Measurements from ENCODE around the gene PODXL2.

PODXL2 gene

DNA sequence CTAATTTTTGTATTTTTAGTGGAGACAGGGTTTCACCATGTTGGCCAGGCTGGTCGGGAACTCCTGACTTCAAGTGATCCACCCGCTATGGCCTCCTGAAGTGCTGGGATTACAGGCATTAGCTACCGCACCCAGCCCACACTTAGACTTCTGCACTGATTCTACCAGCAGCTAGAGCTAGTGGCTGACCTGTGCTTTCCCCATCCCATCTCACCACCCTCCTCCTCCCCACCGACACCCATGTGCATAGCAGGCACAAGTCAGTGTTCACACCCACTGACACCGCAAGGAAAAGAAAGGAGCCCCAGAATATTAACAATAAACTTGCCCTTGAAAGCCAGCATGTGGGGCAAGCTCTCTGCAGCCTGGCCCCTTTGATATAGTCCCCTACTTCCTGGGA lies 32.6 kb downstream of the PODXL2 start:
- H3K36me3 ChIP-seq (ENCODE audit: control insufficient read depth, insufficient read depth, low read length): no peaks in the 10 kb centered on the region
- no peak overlapping the region for H3K4me3 ChIP-seq (replicated peaks; ENCODE audit: low read depth, low read length)
- no peaks in the 10 kb centered on the region for H3K27me3 ChIP-seq (replicated peaks; ENCODE audit: control insufficient read depth, insufficient read depth, low read length)
- DNase-seq (ENCODE audit: extremely low read depth, insufficient read length): no peak
- TF ChIP-seq, protein P1, sequence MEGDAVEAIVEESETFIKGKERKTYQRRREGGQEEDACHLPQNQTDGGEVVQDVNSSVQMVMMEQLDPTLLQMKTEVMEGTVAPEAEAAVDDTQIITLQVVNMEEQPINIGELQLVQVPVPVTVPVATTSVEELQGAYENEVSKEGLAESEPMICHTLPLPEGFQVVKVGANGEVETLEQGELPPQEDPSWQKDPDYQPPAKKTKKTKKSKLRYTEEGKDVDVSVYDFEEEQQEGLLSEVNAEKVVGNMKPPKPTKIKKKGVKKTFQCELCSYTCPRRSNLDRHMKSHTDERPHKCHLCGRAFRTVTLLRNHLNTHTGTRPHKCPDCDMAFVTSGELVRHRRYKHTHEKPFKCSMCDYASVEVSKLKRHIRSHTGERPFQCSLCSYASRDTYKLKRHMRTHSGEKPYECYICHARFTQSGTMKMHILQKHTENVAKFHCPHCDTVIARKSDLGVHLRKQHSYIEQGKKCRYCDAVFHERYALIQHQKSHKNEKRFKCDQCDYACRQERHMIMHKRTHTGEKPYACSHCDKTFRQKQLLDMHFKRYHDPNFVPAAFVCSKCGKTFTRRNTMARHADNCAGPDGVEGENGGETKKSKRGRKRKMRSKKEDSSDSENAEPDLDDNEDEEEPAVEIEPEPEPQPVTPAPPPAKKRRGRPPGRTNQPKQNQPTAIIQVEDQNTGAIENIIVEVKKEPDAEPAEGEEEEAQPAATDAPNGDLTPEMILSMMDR (IDR thresholded peaks at IDR 0.05; ENCODE audit: insufficient read depth, low read length, poor library complexity, severe bottlenecking): no peak

DNA sequence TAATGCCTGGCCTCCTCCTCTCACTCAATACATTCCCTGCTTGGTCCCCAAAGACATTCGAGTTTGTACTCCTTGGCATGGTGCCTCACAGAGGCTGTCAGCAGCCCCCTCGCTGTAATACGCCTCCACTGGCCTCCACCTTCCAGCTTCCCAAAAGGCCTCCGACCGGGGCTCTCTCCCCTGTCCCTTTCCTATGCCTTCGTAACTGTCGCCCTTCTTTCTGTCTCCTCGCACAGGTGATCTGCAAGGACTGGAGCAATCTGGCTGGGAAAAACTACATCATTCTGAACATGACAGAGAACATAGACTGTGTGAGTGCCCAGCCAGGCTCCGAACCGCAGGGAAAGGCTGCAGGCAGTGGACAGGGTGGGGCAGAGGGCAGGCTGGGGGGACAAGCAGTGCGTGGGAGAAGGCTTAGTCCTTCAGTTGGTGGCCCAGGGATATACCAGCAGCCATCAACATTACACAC lies 33.0 kb downstream of the PODXL2 start:
- TF ChIP-seq, protein P1 (IDR thresholded peaks at IDR 0.05; ENCODE audit: insufficient read depth, low read length, poor library complexity, severe bottlenecking): no peak
- no peak for DNase-seq (ENCODE audit: extremely low read depth, insufficient read length)
- H3K36me3 ChIP-seq (ENCODE audit: control insufficient read depth, insufficient read depth, low read length): no peaks in the 10 kb centered on the region
- H3K27me3 ChIP-seq (replicated peaks; ENCODE audit: control insufficient read depth, insufficient read depth, low read length): no peaks in the 10 kb centered on the region
- no peak overlapping the region for H3K4me3 ChIP-seq (replicated peaks; ENCODE audit: low read depth, low read length)

DNA sequence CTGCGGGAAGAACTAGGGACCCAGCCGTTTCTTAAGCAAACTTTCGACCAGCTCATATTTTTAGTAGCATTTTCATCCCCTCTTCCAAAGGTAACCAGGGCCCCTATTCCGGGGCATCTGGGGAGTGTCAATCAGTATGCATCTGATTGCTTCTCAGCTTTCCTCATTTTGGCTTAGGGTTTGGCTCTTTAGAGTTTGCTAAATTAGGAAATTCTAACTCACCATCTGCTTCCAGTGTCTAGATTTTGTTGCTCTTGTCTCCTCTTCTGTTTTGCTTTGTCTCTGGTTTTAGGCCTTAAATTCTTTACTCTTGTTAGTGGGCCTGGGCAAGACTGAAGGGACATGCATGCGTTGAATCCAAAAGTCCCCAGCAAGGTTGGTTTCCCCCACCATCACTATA lies 34.2 kb downstream of the PODXL2 start:
- H3K4me3 ChIP-seq (replicated peaks; ENCODE audit: low read depth, low read length): no peak overlapping the region
- H3K36me3 ChIP-seq (ENCODE audit: control insufficient read depth, insufficient read depth, low read length): no peaks in the 10 kb centered on the region
- H3K27me3 ChIP-seq (replicated peaks; ENCODE audit: control insufficient read depth, insufficient read depth, low read length): no peaks in the 10 kb centered on the region
- TF ChIP-seq, protein P1 (IDR thresholded peaks at IDR 0.05; ENCODE audit: insufficient read depth, low read length, poor library complexity, severe bottlenecking): no peak
- DNase-seq (ENCODE audit: extremely low read depth, insufficient read length): no peak

DNA sequence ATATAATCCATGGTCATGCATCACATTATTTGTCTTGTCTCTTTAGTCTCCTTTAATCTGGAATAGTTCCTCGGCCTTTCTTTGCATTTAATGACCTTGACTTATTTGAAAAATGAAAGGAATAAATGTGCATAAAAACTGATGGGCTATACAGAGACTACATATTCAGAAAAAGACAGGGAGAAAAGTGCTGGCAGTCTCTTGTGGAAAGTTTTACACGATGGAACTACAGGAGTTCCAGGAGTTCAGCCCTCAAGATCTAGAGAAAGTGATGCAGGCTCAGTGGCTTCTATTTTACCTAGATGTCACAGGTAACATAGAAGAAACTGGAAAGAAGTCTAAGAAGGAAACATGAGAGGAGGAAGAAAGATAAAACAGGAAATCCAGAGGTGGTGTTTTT lies 36.2 kb downstream of the PODXL2 start:
- no peaks in the 10 kb centered on the region for H3K27me3 ChIP-seq (replicated peaks; ENCODE audit: control insufficient read depth, insufficient read depth, low read length)
- TF ChIP-seq, protein P1 (IDR thresholded peaks at IDR 0.05; ENCODE audit: insufficient read depth, low read length, poor library complexity, severe bottlenecking): no peak
- DNase-seq (ENCODE audit: extremely low read depth, insufficient read length): no peak
- no peak overlapping the region for H3K4me3 ChIP-seq (replicated peaks; ENCODE audit: low read depth, low read length)
- H3K36me3 ChIP-seq (ENCODE audit: control insufficient read depth, insufficient read depth, low read length): no peaks in the 10 kb centered on the region

DNA sequence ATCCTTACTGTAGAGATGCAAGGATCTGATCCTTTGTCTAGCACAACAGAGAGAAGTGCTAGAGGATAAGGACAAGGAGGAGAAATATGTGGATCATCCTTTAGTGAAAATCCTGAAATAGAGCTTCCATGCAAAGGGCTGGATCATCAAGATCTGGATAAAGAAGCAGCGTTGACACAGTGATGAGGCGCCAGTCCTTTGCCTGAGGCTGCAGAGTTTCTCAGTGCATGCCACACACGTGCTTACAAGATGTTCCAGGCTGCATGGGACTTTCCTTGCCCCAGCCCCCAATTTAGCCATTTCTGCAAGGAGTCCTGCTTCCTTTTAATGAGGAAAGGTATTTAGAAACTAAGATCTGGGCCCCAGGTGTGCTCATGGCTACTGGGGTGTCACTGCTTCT lies 36.6 kb downstream of the PODXL2 start:
- Histone ChIP-seq H3K4me3 (replicated peaks; ENCODE audit: low read depth, low read length) (no peak overlapping the region), H3K27me3 (replicated peaks; ENCODE audit: control insufficient read depth, insufficient read depth, low read length) (no peaks in the 10 kb centered on the region), H3K36me3 (ENCODE audit: control insufficient read depth, insufficient read depth, low read length) (no peaks in the 10 kb centered on the region)
- DNase-seq (ENCODE audit: extremely low read depth, insufficient read length): no peak
- TF ChIP-seq, protein P1 (IDR thresholded peaks at IDR 0.05; ENCODE audit: insufficient read depth, low read length, poor library complexity, severe bottlenecking): no peak

DNA sequence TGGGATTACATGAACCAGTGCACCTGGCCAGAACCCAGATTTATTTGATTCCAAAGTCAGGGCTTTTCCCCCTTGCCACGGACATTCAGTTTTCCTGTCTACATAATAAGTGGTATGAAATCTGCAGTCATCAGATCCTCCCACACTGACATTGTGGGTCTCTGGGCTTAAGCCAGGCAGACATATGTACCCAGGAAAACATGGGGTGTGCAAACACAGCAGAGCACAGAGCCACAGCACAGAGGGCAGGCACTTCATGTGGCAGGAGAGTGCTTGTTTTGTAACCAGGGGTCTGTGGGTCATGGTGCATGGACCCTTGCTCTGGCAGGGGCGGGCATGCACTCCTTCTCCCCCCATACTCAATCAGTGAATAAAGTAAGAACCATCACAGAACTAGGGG lies 37.7 kb downstream of the PODXL2 start:
- Histone ChIP-seq H3K36me3 (ENCODE audit: control insufficient read depth, insufficient read depth, low read length) (no peaks in the 10 kb centered on the region), H3K4me3 (replicated peaks; ENCODE audit: low read depth, low read length) (no peak overlapping the region), H3K27me3 (replicated peaks; ENCODE audit: control insufficient read depth, insufficient read depth, low read length) (no peaks in the 10 kb centered on the region)
- TF ChIP-seq, protein P1 (IDR thresholded peaks at IDR 0.05; ENCODE audit: insufficient read depth, low read length, poor library complexity, severe bottlenecking): no peak
- DNase-seq (ENCODE audit: extremely low read depth, insufficient read length): no peak
